Stimulated activated CD4-positive, alpha-beta T cell treated with anti-CD3 and anti-CD28 coated beads, Interleukin-4, amount 100 ng/mL, for 4 hours (primary cell): ENCODE data around the gene PAK3.
A peak's percentile ranks its signal among the peaks of the same experiment; 100 is the strongest.

Source experiments
- DNase-seq, 2 experiments: peaks; one replicate each; pipeline ENCODE4 v3.0.0-alpha.2; 2020

PAK3 gene

DNA sequence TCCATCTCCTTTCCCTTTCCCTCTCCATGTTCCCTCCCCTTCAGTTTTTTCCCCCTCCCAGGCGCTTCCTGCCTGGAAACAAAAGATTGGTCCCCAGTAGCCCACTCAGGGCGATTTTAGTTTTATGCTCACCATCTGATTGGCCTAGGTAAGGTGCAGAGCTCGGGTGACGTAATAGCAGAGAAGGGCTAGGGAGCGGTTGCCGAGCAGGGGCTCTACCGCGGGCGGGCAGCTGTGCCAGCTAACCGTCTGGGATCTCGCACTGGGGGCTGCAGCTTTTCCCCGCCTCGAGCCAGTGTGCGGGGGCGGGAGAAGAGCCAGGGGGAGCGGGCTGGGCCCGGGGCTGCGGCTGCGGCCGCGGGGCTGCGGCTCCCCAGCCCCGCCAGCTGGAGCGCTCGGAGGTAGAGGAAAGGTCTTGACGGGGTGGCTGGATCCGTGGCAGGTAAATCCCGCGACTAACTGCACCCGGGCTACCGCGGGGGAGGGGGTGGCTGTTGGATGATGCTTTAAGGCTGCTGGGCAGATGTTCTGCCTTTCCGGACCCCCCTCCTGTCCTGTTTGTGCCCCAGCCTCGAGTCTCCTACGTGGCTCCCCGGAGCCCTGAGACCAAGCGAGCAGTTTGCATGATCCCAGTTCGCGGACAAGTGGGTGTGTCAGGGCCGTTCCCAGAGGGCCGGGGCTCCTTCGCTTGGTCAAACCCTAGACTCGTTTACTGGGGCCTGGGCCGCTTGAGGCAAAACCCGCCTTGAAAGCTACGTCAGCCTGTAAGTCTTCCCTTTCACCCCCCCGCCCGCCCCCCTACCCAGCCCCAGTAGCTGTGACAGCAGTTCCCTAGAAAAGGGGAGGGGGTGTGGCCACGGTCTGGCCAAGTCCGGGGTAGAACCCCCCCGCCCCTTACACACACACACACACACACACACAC is at the start of gene PAK3:
Gene PAK3, plus strand, starts transcription at position 218 of the 922 bp plus-strand sequence. CDS start 26,913 bp downstream, outside the sequence.
- peak; percentile 4 to 20 for DNase-seq

GRCh38 chrX:111047575-111047974 is 48.4 kb upstream of the PAK3 start:
- DNase-seq = no peak

DNA sequence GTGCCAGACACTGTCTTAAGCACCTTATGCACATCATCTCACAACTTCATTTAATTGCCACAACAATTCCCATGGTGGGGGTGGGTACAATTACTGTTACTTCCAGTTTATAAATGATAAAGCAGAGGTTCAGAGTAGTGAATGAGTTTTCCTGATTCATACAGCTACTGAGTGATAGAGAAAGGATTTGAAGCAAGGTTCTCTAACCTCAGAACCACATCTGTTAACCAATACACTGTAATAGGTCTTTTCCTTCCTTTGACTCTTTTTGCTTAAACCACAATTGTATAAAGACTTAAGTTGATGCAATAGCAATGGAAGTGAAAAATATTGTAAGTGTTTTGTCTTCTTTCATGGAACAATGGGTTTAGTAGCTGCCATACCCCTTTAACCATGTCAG is 43.5 kb upstream of the PAK3 start:
- no peak for DNase-seq

DNA sequence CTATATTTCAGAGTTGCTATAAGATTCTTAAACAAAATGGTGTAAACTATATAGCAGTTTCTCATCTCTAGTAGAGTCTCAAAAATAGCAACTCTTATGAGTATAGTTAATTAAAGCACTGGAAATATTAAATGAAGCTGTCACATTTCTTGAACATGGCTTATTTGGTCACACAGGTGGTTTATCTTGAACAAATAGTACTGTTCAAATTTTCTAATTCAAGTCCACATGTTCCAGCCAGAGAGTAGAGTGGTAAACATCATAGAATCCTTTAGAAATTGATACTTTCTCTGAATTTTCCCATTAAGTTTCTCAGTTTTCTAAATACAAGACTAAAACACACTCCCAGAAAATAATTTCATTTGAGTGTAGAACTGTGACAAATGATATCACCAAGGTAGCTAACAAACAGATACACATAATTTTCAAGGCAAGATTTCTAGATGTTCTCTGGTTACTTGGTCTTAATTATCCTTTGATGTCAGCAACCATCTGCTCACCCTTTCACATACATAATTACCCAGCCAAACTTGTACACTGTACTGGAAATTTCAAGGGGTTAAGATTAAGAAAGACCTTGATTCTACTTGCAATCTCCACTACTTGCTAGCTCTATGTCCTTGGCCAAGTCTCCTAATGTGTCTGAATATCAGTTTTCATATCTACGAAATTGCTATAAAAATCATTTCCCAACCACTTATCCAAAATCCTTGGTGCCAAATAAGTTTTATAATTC is 24.3 kb upstream of the PAK3 start:
- no peak for DNase-seq

GRCh38 chrX:111083081-111083480 is 12.9 kb upstream of the PAK3 start:
- DNase-seq = no peak

GRCh38 chrX:111086591-111087006 is 9.4 kb upstream of the PAK3 start:
- DNase-seq = no peak

- no peak for DNase-seq
These were observed 7.4 kb upstream of the PAK3 start for GRCh38 chrX:111088628-111089027.

GRCh38 chrX:111090458-111090857 is 5.5 kb upstream of the PAK3 start:
- no peak for DNase-seq

GRCh38 chrX:111098874-111099273 is 2.9 kb downstream of the PAK3 start:
- peak; percentile 45 to 59 for DNase-seq

DNA sequence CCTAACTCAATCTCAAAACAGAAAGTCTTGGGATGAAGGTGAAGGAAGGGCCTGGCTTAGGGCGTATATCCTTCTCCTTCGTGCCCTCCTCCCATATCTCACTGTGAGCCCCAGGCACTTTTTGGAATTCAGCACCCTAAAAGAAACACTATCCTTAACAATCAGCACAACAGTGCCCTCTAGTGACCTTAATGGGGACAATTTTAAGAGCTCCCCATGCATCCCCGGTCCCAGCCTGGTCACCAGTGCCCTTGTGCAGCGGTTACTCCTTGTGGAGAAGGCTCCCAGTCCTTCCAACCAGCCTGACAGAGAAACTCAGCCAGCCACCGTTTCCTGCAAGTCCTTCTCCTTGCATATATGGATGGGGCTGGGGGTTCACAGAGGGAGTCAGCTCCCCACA is 4.2 kb downstream of the PAK3 start:
- DNase-seq = no peak

- no peak for DNase-seq
These were observed 5.6 kb downstream of the PAK3 start for GRCh38 chrX:111101580-111101979.

DNA sequence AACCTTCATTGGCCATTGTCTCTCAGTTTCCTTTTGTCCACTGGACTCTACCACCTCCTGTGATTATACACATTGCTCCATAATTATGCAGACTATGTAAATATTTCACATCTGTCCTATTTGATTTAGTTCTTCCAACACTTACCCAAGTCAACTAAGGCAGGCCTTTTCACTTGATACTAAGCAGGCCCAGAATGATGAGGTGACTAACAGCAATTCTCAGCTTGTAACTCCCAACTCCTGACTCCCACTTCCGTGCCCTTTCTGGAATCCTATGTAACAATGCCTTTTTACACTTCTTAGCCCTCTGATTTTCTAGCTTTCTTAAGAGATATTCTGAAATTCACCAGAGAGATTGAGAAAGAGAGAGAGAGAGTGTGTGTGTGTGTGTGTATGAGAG is 6.6 kb downstream of the PAK3 start:
- DNase-seq = no peak

DNA sequence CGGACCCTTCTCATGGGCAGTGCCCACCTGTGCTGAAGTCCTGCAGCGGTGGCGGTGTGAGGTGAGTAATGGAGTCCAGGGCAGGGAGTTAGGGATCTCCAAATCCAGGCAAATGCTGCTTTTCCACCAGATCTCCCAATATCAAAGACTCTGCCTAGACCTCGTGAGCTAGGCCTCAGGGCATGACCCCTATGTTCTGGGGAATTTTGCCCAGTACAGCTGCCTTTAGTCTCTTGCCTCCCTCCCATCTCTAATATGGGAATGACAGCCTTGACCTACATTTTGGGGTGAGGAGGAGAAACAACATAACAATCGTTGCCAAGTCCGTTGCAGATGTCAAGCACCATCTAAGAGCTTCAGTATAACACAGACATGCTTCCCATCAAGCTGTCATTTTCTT is 7.3 kb downstream of the PAK3 start:
- no peak for DNase-seq

DNA sequence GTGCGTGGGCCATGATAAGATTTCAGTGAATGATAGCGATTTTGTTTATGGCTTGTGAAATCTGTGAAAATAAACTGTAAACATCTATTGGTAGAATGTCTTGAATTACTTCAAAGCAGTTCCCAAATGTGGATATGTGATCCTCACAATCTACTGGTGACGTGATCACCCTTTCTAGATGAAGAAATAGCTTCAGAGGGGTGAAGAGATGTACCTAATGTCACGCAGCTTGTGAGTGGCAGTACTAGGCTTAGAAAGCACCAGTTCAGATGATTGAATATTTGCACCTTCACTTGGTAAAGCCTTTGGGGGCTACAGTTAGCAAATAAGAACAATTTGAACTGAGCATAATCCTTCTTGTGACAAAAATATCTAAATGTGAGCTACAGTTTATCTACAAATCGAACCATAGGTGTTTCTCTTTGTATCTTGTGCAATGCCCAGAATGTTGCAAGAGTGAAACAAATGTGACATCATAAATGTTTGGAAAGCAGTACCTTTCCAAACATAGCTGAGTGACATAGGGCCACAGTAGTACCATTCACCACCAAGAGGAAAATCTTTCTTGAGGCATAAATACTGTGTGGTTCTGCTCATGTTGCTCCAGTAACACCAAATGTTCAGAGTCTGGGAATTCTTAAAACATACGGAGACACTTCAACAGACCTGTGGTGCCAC is 14.2 kb downstream of the PAK3 start:
- no peak for DNase-seq

GRCh38 chrX:111114806-111115205 is 18.8 kb downstream of the PAK3 start:
- no peak for DNase-seq

- no peak for DNase-seq
These were observed 20.7 kb downstream of the PAK3 start for GRCh38 chrX:111116666-111117065.

GRCh38 chrX:111119341-111119740 is 23.4 kb downstream of the PAK3 start:
- DNase-seq = no peak

- no peak for DNase-seq
These were observed 27.1 kb downstream of the PAK3 start for GRCh38 chrX:111123125-111123524.

GRCh38 chrX:111123606-111124179 is 27.7 kb downstream of the PAK3 start:
- no peak for DNase-seq

DNA sequence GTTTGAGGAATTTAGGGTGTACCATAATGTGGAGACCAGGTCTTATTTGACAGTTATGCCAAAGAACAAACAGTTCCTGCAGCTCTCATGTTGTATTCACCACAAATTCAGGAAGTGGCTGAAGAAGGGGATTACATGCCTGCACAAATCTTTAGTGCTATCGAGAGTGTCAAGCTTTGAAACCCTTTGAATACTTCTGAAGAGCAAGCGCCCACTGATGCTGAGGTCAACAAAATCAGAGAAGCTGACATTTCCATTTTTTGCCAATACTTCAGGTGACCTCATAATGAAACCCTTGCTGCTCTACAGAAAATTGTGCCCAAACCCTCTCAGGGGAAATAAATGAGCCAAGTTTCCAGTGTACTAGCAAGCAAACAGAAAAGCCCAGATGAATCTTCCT is 28.4 kb downstream of the PAK3 start:
- DNase-seq = no peak

GRCh38 chrX:111127038-111127437 is 31.0 kb downstream of the PAK3 start:
- DNase-seq = no peak

DNA sequence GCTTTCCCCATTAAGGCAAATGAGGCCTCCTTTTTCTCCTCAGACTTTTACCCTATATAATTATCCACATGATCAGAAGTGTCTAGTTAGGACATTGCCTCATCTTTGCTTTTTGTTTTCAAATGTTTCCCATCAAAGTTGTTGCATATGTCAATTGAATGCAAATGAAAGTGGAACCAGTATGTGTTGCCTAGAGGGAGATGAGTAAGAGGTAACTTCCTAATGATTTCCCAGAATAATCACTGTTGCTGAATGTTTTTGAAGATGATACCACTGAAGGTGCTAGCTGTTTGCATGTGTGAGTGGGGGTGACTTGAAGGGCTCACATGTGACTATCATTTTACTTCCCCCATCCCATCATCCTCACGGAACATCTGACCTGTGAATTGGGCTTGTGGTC is 33.9 kb downstream of the PAK3 start:
- DNase-seq = no peak

GRCh38 chrX:111131572-111131971 is 35.6 kb downstream of the PAK3 start:
- no peak for DNase-seq
